ENCODE measurements around the gene MAN2B2.

DNA sequence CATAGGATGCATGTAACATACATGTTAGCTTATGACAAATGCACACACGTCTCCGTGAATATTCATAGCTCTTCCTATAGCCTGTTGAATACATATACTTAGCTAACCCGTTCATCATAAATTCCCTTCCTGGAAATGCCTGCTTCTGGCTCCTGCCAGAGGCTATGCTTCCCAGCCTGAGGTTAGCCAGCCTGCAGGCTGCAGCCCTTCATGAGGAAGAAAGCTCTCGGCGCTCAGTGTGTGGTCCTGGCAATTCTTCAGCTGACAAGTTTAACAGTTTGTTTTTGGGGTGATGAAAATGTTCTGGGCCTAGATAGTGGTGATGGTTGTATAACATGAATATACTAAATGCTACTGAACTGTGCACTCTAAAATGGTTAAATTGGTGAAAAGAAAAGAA lies 48.8 kb upstream of the MAN2B2 start:
- no peak for TF ChIP-seq CTCF (IDR thresholded peaks at IDR 0.05)
- no peak for TF ChIP-seq POLR2A (IDR thresholded peaks at IDR 0.05)
- no peak for TF ChIP-seq EP300 (IDR thresholded peaks at IDR 0.05; ENCODE audit: low read depth)
- TF ChIP-seq POLR2AphosphoS5 (IDR thresholded peaks at IDR 0.05) = no peak

Data from transverse colon (tissue), 4 donors.